Measurements from ENCODE around the gene ATF1. TPM values are rescaled to one million over a fixed set of nuclear protein-coding genes. Genes with fewer than 3 reads are reported as not detected.

Gene ATF1
- 29.0 TPM for total RNA-seq
- polyA plus RNA-seq (ENCODE audit: insufficient read depth, low read depth, low replicate concordance), result 13.9 TPM
- long read RNA-seq, donor 1, partial matches to known transcripts, result 0 of 3 reads
- long read RNA-seq, donor 1, other reads (novel, unspliced or antisense), result 0 of 3 reads
- long read RNA-seq, donor 2, transcript ATF1-201 (7 exons, 2,181 nt), result major isoform, 5 of 5 reads
- long read RNA-seq, donor 2, partial matches to known transcripts, result 0 of 5 reads
- long read RNA-seq, donor 2, other reads (novel, unspliced or antisense), result 0 of 5 reads
- long read RNA-seq, donor 3, transcript ATF1-201 (7 exons, 2,181 nt), result major isoform, 8 of 8 reads
- long read RNA-seq, donor 3, partial matches to known transcripts, result 0 of 8 reads
- long read RNA-seq, donor 3, other reads (novel, unspliced or antisense), result 0 of 8 reads
- long read RNA-seq, donor 4, partial matches to known transcripts, result 0 of 4 reads
- long read RNA-seq, donor 4, other reads (novel, unspliced or antisense), result 0 of 4 reads
- long read RNA-seq, donor 5, result 0 reads
- long read RNA-seq, donor 6, transcript ATF1-201 (7 exons, 2,181 nt), result major isoform, 8 of 9 reads
- long read RNA-seq, donor 6, partial matches to known transcripts, result 0 of 9 reads
- long read RNA-seq, donor 6, other reads (novel, unspliced or antisense), result 0 of 9 reads
- long read RNA-seq, donor 7, transcript ATF1-201 (7 exons, 2,181 nt), result major isoform, 6 of 12 reads
- long read RNA-seq, donor 7, partial matches to known transcripts, result 1 of 12 reads
- long read RNA-seq, donor 7, other reads (novel, unspliced or antisense), result 5 of 12 reads
- long read RNA-seq, donor 8, partial matches to known transcripts, result 0 of 4 reads
- long read RNA-seq, donor 8, other reads (novel, unspliced or antisense), result 0 of 4 reads
- long read RNA-seq, donor 9, partial matches to known transcripts, result 0 of 2 reads
- long read RNA-seq, donor 9, other reads (novel, unspliced or antisense), result 0 of 2 reads
- long read RNA-seq, donor 10, partial matches to known transcripts, result 0 of 4 reads
- long read RNA-seq, donor 10, other reads (novel, unspliced or antisense), result 0 of 4 reads

DNA sequence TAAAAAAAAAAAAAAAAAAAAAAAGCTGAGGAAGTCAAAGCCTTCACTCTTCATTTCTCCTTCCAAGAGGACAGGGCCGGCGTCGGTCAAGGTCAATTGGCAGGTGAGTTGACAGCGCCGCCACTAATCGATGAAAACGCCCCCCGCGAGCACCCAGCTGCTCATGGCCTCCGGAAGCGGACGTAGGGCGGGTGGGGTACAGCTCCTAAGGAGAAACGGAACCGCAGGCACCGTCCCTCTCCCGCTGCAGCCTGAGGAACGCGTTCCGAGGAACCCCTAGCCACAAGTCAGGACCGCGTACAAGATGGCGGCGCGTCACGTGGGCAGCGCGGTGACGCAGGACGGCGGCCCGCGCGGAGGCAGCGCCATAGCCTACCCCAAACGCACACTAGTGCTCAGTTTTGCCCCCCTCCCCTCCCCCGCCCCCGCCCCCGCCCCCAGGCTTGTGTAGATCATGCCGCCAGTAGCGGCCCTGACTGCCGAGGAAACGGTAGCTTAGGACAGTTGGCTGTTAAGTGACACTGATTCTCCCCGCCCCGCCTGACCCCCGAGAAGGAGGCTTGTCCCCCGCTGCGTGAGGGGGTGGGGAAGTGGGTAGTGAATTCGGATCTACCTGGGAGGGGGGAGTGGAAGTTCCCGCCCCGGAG, at the start of gene ATF1:
Gene ATF1, plus strand, starts transcription at position 463 of the 647 bp plus-strand sequence. CDS start 16,045 bp downstream, outside the sequence.
- H3K4me1 ChIP-seq (ENCODE audit: control insufficient read depth in 2 of 3, insufficient read depth in 2 of 3, low read depth in 1 of 3, low read length in 3 of 3), result peaks cover 0 to 8% (median 0%) of the 10 kb centered on the region in 3 donors
- no peaks in the 10 kb centered on the region for H3K27me3 ChIP-seq (ENCODE audit: control insufficient read depth, insufficient read depth, low read length)
- peak within 1 kb of the TSS; percentile 85 to 95 (median 95) for H3K9ac ChIP-seq (ENCODE audit: low read length in 3 of 3)
- FAIRE-seq, result no peak
- TF ChIP-seq, protein P1, sequence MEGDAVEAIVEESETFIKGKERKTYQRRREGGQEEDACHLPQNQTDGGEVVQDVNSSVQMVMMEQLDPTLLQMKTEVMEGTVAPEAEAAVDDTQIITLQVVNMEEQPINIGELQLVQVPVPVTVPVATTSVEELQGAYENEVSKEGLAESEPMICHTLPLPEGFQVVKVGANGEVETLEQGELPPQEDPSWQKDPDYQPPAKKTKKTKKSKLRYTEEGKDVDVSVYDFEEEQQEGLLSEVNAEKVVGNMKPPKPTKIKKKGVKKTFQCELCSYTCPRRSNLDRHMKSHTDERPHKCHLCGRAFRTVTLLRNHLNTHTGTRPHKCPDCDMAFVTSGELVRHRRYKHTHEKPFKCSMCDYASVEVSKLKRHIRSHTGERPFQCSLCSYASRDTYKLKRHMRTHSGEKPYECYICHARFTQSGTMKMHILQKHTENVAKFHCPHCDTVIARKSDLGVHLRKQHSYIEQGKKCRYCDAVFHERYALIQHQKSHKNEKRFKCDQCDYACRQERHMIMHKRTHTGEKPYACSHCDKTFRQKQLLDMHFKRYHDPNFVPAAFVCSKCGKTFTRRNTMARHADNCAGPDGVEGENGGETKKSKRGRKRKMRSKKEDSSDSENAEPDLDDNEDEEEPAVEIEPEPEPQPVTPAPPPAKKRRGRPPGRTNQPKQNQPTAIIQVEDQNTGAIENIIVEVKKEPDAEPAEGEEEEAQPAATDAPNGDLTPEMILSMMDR (IDR thresholded peaks at IDR 0.05; ENCODE audit: borderline replicate concordance, extremely low read depth, insufficient read depth), result no peak
- H3K36me3 ChIP-seq (ENCODE audit: control insufficient read depth in 2 of 3, insufficient read depth in 3 of 3, low read length in 3 of 3), result no peaks in the 10 kb centered on the region
- peak within 1 kb of the TSS; percentile 99 for H3K27ac ChIP-seq (ENCODE audit: low read depth in 2 of 2, low read length in 2 of 2)
- peak within 1 kb of the TSS; percentile 80 to 87 (median 84) for H3K4me3 ChIP-seq (ENCODE audit: low read length in 3 of 3)
- no peaks in the 10 kb centered on the region for H3K9me3 ChIP-seq (ENCODE audit: control insufficient read depth in 2 of 3, insufficient read depth in 1 of 3, low read length in 3 of 3)
- intact Hi-C loops (cut with DNase I), result no loop called here
- peak; percentile 96 to 97 (median 97) for DNase-seq

DNA sequence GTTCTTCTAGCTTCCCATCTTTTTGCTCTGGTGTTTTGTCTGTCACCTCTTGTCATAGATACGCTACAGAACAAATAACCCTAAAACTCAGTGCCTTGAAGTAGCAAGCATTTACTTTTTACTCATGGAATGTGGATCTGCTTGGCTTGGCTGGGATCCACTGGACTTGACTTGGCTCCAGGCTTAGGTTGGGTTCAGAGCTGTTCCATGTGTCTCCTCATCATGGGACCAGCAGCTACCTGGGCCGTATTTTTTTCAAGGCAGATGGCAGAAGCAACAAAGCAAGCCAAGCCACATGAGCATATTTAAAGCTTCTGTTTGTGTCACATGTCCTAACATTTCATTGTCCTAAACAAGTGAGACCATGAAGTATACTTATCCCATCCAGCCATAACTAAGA, 48.7 kb upstream of the ATF1 start:
- TF ChIP-seq, protein P1 (IDR thresholded peaks at IDR 0.05; ENCODE audit: borderline replicate concordance, extremely low read depth, insufficient read depth), result no peak
- Histone ChIP-seq H3K4me1 (ENCODE audit: control insufficient read depth in 2 of 3, insufficient read depth in 2 of 3, low read depth in 1 of 3, low read length in 3 of 3) (no peaks in the 10 kb centered on the region), H3K9me3 (ENCODE audit: control insufficient read depth in 2 of 3, insufficient read depth in 1 of 3, low read length in 3 of 3) (no peaks in the 10 kb centered on the region), H3K4me3 (ENCODE audit: low read length in 3 of 3) (no peak overlapping the region), H3K36me3 (ENCODE audit: control insufficient read depth in 2 of 3, insufficient read depth in 3 of 3, low read length in 3 of 3) (peaks cover 7 to 42% (median 11%) of the 10 kb centered on the region in 3 donors), H3K9ac (ENCODE audit: low read length in 3 of 3) (no peak overlapping the region), H3K27ac (ENCODE audit: low read depth in 2 of 2, low read length in 2 of 2) (no peak overlapping the region), H3K27me3 (ENCODE audit: control insufficient read depth, insufficient read depth, low read length) (no peaks in the 10 kb centered on the region)
- intact Hi-C loops (cut with DNase I), result no loop called here
- DNase-seq (no peak), FAIRE-seq (no peak)

GRCh38 chr12:50718760-50719159, 45.1 kb upstream of the ATF1 start:
- H3K4me1 ChIP-seq (ENCODE audit: control insufficient read depth in 2 of 3, insufficient read depth in 2 of 3, low read depth in 1 of 3, low read length in 3 of 3), result no peaks in the 10 kb centered on the region
- H3K36me3 ChIP-seq (ENCODE audit: control insufficient read depth in 2 of 3, insufficient read depth in 3 of 3, low read length in 3 of 3), result peaks cover 9 to 65% (median 20%) of the 10 kb centered on the region in 3 donors
- H3K9me3 ChIP-seq (ENCODE audit: control insufficient read depth in 2 of 3, insufficient read depth in 1 of 3, low read length in 3 of 3), result no peaks in the 10 kb centered on the region
- intact Hi-C loops (cut with DNase I), result no loop called here
- TF ChIP-seq, protein P1 (IDR thresholded peaks at IDR 0.05; ENCODE audit: borderline replicate concordance, extremely low read depth, insufficient read depth), result no peak
- no peak overlapping the region for H3K4me3 ChIP-seq (ENCODE audit: low read length in 3 of 3)
- no peak overlapping the region for H3K27ac ChIP-seq (ENCODE audit: low read depth in 2 of 2, low read length in 2 of 2)
- FAIRE-seq, result no peak
- no peak overlapping the region for H3K9ac ChIP-seq (ENCODE audit: low read length in 3 of 3)
- no peak for DNase-seq
- no peaks in the 10 kb centered on the region for H3K27me3 ChIP-seq (ENCODE audit: control insufficient read depth, insufficient read depth, low read length)

All from kidney (tissue), 22 donors.